K562 (cell line): ENCODE data around the gene CCL19. TPM values are rescaled to one million over a fixed set of nuclear protein-coding genes. Genes with fewer than 3 reads are reported as not detected.

ENCODE experiments used
- EP400 ChIP-seq: fragments of 450-650 bp; IDR thresholded peaks from 2 replicates; pipeline ENCODE4 v1.6.1; 2017; ENCODE audit warnings: antibody characterized with exemption, mild to moderate bottlenecking, moderate library complexity
- ERF ChIP-seq: fragments of 450-650 bp; formaldehyde crosslinking; IDR thresholded peaks from 2 replicates; pipeline ENCODE4 v1.4.0; 2020; ENCODE audit warnings: mild to moderate bottlenecking, mixed read lengths
- PBX2 ChIP-seq, 2 experiments: IDR thresholded peaks in 1 of 2; conservative IDR thresholded peaks in 1 of 2; 2 replicates each; pipeline ENCODE4 v1.6.1; 2016; ENCODE audit warnings: low read depth in 2 of 2, mild to moderate bottlenecking in 1 of 2, missing compliant biosample characterization in 1 of 2, missing genetic modification characterization in 1 of 2, moderate library complexity in 1 of 2
- SAFB ChIP-seq: fragments of 200-400 bp; formaldehyde crosslinking; IDR thresholded peaks from 2 replicates; pipeline ENCODE4 v1.6.1; 2017; ENCODE audit warnings: low read depth, low read length, borderline replicate concordance
- TARDBP ChIP-seq: fragments of 450-650 bp; IDR thresholded peaks from 2 replicates; pipeline ENCODE4 v1.6.1; 2016
- polyA plus RNA-seq, 8 experiments: library from polyadenylated mRNA; depleted of rRNA in 4 of 8; stranded (reverse) in 5 of 8; unstranded in 3 of 8; fragments of >200 nt; fragmentation: Nextera tagmentation in 2 of 8; fragmentation: Illumina TruSeq in 1 of 8; extraction: Ambion mirVana in 2 of 8; extraction: Trizol in 1 of 8; gene quantifications; 2 replicates each; pipeline versions ENCODE4 v1.2.1 to v1.2.3, GENCODE V29; 2011 to 2014; ENCODE audit warnings: inconsistent platforms in 1 of 8, missing spikeins in 1 of 8
- total RNA-seq, 7 experiments: library from RNA; depleted of rRNA in 6 of 7; stranded (reverse); fragments of >200 nt in 6 of 7; fragmentation: Illumina TruSeq in 2 of 7; extraction: Trizol in 2 of 7; gene quantifications; 2 replicates each; pipeline versions ENCODE4 v1.2.1 to v1.2.3, GENCODE V29; 2011 to 2021; ENCODE audit warnings: low replicate concordance in 1 of 7
- TF ChIP-seq, protein P1 (sequence below), 3 experiments: fragments of 200-800 bp in 1 of 3; fragments of 250-450 bp in 1 of 3; fragments of 450-650 bp in 1 of 3; sonication (Bioruptor Pico) in 1 of 3; sonication (Bioruptor generic) in 1 of 3; formaldehyde crosslinking in 1 of 3; IDR thresholded peaks; 2 replicates each; pipeline versions ENCODE4 v1.6.1 to v1.8.0; 2016 to 2022; ENCODE audit warnings: mild to moderate bottlenecking in 2 of 3, missing genetic modification characterization in 2 of 3, missing compliant biosample characterization in 1 of 3, moderate library complexity in 1 of 3

Gene CCL19
- total and polyA plus RNA-seq, 9 of the 15 experiments (the other 6 are each of a cell fraction or from before 2014, with no cell fraction given), result not detected

DNA sequence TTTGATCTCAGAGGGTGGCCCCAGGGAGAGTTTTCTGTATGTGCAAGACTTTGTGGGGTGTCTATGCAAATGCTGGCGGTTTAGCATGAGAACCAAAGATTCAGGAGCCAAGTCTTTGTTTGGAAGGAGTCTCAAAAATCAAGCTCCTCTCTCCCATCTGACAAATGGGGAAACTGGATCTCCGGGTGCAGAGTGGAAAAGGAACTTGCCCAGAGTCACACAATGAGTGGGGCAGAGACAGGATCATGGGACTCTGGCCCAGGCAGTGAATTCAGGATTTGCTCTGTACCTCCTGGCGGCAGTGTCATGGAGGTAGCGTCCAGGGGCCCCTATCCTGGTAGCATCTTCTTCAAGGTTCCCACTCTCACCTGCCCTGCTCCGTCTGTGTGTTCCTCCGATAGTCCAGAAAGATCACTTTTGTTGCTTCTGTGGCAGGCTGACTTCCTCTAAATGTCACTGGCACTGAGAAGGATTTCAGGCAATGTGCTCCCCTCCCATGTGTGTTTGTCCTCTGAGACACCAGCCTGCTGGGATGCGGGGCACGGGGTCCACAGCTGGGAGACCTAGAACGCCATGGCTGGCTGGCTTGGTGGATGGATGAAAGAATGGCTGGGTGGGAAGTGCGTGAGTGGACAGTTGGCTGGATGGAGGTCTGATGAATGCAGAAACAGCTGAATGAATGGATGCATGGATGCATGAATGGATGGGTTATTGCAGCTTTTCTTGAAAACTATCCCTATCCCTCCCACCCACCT, 3.6 kb downstream of the CCL19 start (continued):
- no peak for TF ChIP-seq SAFB
- no peak for TF ChIP-seq ERF (CRISPR knock-in tag)
- no peak for TF ChIP-seq TARDBP
- no peak for TF ChIP-seq EP400
- TF ChIP-seq, protein P1, sequence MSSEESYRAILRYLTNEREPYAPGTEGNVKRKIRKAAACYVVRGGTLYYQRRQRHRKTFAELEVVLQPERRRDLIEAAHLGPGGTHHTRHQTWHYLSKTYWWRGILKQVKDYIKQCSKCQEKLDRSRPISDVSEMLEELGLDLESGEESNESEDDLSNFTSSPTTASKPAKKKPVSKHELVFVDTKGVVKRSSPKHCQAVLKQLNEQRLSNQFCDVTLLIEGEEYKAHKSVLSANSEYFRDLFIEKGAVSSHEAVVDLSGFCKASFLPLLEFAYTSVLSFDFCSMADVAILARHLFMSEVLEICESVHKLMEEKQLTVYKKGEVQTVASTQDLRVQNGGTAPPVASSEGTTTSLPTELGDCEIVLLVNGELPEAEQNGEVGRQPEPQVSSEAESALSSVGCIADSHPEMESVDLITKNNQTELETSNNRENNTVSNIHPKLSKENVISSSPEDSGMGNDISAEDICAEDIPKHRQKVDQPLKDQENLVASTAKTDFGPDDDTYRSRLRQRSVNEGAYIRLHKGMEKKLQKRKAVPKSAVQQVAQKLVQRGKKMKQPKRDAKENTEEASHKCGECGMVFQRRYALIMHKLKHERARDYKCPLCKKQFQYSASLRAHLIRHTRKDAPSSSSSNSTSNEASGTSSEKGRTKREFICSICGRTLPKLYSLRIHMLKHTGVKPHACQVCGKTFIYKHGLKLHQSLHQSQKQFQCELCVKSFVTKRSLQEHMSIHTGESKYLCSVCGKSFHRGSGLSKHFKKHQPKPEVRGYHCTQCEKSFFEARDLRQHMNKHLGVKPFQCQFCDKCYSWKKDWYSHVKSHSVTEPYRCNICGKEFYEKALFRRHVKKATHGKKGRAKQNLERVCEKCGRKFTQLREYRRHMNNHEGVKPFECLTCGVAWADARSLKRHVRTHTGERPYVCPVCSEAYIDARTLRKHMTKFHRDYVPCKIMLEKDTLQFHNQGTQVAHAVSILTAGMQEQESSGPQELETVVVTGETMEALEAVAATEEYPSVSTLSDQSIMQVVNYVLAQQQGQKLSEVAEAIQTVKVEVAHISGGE (CRISPR knock-in tag; IDR thresholded peaks at IDR 0.05), result no peak
- no peak for TF ChIP-seq PBX2 (CRISPR knock-in tag; IDR thresholded peaks at IDR 0.05; ENCODE audit: low read depth)
- no peak for TF ChIP-seq PBX2 (tag; conservative IDR thresholded peaks at IDR 0.05; ENCODE audit: low read depth)
- TF ChIP-seq, all 486 proteins: peak for 0
